ENCODE results near the gene ZDHHC8.

Gene ZDHHC8

DNA sequence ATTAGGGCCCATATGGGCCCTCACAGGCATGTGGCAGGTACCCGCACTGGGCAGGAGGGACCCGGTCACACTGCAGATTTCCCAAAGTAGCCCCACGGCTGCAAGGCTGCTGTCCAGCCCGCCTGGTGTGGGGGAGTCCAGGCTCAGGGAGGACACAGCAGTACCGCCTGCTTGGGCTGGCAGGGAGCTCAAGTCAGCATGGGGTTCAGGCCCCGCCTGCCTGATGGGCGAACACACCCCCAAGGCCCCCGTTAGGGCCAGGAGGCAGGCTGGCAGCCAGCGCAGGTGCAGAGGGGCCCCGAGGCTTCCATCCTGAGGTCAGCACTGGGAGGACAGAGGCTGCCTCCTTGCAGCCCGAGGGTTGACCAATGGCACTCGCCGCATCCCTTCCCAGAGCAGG is 5.5 kb downstream of the ZDHHC8 start:
- in situ Hi-C loops (cut with HindIII; ENCODE audit: low sequenced_read_pairs), result no loop called here
- no peak overlapping the region for H3K4me3 ChIP-seq (ENCODE audit: low read depth, low read length)
- TF ChIP-seq, protein P1, sequence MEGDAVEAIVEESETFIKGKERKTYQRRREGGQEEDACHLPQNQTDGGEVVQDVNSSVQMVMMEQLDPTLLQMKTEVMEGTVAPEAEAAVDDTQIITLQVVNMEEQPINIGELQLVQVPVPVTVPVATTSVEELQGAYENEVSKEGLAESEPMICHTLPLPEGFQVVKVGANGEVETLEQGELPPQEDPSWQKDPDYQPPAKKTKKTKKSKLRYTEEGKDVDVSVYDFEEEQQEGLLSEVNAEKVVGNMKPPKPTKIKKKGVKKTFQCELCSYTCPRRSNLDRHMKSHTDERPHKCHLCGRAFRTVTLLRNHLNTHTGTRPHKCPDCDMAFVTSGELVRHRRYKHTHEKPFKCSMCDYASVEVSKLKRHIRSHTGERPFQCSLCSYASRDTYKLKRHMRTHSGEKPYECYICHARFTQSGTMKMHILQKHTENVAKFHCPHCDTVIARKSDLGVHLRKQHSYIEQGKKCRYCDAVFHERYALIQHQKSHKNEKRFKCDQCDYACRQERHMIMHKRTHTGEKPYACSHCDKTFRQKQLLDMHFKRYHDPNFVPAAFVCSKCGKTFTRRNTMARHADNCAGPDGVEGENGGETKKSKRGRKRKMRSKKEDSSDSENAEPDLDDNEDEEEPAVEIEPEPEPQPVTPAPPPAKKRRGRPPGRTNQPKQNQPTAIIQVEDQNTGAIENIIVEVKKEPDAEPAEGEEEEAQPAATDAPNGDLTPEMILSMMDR (IDR thresholded peaks at IDR 0.05; ENCODE audit: low read depth, low read length, missing control alignments), result no peak
- DNase-seq (ENCODE audit: low read depth), result no peak

DNA sequence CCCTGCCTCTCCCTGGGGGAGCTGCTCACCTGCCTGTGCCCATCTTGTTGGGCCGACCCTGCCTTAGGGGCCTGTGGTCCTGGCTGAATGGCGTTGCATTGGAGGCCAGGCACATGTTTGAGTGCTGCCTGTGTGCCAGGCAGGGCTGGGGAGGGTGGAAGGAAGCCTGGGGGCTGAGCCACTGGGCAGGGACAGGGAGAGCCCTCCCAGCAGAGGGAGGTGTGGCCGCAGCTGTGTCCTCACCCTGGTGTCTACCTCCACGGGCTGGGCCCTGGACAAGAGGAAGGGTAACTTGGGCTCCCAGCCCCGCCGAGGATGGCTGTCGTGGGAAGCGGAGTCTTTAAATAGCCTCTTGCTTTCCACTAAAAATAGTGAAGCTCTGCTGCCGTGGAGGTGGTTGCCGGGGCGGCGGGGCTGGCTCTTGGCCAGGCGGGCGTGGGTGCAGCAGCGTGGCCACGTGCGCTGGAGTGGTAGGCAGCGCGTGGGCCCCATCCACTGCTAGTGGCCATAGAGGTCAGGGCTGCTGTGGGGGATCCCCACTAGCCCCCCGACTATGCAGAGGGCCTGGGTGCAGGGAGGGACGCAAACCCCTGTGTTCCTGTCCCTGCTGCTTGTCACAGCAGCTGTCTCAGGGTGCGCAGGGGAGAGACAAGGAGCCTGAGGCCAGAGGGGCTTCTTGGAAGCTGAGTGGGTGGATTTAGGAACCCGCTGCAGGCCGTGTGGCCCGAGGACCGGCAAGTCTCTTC is 6.2 kb downstream of the ZDHHC8 start:
- TF ChIP-seq, protein P1 (IDR thresholded peaks at IDR 0.05; ENCODE audit: low read depth, low read length, missing control alignments), result no peak
- H3K4me3 ChIP-seq (ENCODE audit: low read depth, low read length), result no peak overlapping the region
- in situ Hi-C loops (cut with HindIII; ENCODE audit: low sequenced_read_pairs), result no loop called here
- DNase-seq (ENCODE audit: low read depth), result no peak

DNA sequence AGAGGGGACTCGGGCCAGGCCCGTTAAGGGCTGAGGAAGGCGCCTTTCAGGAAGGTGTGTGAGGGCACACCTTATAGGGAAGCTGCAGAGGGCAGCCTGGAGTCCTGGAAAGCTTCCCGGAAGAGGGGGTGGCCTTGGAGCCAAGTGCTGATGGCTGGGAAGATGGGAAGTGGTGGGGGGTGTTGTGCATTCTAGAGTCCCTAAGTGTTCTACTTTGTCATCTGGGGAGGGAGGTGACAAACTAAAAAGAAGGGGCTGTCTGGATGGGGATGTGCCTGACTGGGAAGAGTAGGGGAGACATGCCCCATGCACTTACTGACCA is 6.8 kb downstream of the ZDHHC8 start:
- DNase-seq (ENCODE audit: low read depth), result no peak
- no peak overlapping the region for H3K4me3 ChIP-seq (ENCODE audit: low read depth, low read length)
- TF ChIP-seq, protein P1 (IDR thresholded peaks at IDR 0.05; ENCODE audit: low read depth, low read length, missing control alignments), result no peak
- in situ Hi-C loops (cut with HindIII; ENCODE audit: low sequenced_read_pairs), result no loop called here

DNA sequence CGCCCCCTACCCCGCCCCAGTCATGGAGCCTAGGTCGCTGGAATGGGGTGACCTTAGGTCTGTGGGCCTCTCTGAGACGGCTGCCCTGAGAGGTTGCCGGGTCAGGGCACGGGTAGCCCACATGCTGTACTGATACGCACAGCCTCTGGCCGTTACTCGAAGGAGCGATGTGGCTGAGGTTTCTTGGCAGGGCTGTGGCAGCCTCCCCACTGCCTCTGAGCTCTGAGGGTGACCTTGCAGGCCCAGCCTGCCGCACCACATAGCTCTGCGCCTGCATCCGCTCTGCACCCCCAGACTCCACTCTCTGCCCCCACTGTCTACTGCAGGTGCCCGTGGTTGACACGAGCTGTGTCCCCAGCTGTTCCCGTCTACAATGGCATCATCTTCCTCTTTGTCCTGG is 7.3 kb downstream of the ZDHHC8 start:
- no peak for DNase-seq (ENCODE audit: low read depth)
- TF ChIP-seq, protein P1 (IDR thresholded peaks at IDR 0.05; ENCODE audit: low read depth, low read length, missing control alignments), result no peak
- no peak overlapping the region for H3K4me3 ChIP-seq (ENCODE audit: low read depth, low read length)
- in situ Hi-C loops (cut with HindIII; ENCODE audit: low sequenced_read_pairs), result no loop called here

DNA sequence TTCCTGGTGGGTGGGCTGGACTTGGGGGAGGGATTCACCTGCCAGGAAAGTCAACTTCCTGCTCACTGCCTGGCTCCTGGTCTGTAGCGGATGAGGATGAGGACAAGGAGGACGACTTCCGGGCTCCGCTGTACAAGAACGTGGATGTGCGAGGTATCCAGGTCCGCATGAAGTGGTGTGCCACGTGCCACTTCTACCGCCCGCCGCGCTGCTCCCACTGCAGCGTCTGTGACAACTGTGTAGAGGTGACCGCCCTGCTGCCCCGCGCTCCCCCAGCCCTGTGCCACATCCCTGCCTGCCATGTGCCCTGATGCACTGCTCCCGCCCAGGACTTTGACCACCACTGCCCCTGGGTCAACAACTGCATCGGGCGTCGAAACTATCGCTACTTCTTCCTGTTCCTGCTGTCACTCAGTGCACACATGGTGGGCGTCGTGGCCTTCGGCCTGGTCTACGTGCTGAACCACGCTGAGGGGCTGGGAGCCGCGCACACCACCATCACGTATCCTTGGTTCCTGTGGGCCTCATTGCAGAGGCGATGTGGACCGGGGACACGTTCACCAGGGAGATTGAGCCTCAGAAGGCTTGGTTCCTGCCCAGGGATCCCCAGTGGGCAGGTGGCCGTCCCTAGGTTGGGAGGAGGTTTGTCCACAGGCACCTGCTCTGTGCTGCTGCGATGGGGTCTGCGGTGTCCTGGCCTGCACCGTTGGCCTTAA is 7.9 kb downstream of the ZDHHC8 start:
- TF ChIP-seq, protein P1 (IDR thresholded peaks at IDR 0.05; ENCODE audit: low read depth, low read length, missing control alignments), result no peak
- DNase-seq (ENCODE audit: low read depth), result no peak
- in situ Hi-C loops (cut with HindIII; ENCODE audit: low sequenced_read_pairs), result no loop called here
- H3K4me3 ChIP-seq (ENCODE audit: low read depth, low read length), result no peak overlapping the region

DNA sequence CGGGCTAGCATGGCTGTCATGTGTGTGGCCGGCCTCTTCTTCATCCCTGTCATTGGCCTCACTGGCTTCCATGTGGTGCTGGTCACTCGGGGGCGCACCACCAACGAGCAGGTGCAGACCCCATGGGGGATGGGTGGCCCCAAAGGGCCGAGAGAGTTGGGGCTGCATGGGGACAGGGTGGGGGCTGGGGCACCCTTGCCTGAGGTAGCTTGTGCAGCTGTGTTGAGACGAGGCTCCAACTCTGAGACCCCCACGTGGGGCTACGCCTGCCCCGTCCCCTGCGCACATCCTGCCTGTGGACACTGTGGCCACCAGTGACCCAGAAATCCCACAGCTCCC is 8.5 kb downstream of the ZDHHC8 start:
- in situ Hi-C loops (cut with HindIII; ENCODE audit: low sequenced_read_pairs), result no loop called here
- TF ChIP-seq, protein P1 (IDR thresholded peaks at IDR 0.05; ENCODE audit: low read depth, low read length, missing control alignments), result no peak
- H3K4me3 ChIP-seq (ENCODE audit: low read depth, low read length), result no peak overlapping the region
- DNase-seq (ENCODE audit: low read depth), result no peak
